Measurements from ENCODE around the gene CDC42EP1. TPM values are rescaled to one million over a fixed set of nuclear protein-coding genes. Genes with fewer than 3 reads are reported as not detected.

The CDC42EP1 gene
- total RNA-seq, 4 donors from 2014 or later, result 19.0 to 37.7 (median 27.4) TPM

DNA sequence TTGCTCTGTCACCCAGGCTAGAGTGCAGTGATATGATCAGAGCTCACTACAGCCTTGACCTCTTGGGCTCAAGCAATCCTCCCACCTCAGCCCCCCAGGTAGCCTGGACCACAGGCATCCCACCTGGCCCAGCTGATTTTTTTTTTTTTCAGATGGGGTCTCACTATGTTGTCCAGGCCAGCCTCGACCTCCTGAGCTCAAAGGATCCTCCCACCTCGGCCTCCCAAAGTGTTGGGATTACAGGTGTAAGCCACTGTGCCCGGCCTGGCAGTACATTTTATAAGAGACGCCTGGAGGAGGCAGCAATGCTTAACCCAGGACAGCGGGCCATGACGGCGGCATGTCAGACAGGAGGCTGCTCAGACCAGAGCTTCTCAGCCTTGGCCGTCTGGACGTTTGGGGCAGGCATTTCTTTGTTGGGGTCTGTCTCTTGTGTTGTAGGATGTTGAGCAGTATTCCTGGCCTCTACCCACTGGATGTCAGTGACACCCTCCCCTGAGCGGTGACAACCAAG is 15.3 kb downstream of the CDC42EP1 start:
- Histone ChIP-seq H3K27me3 (peaks cover 8% of the 10 kb centered on the region), H3K4me1 (peaks cover 0 to 5% (median 0%) of the 10 kb centered on the region in 3 donors), H3K36me3 (no peaks in the 10 kb centered on the region), H3K9me3 (no peaks in the 10 kb centered on the region), H3K4me3 (no peak overlapping the region), H3K27ac (no peak overlapping the region)
- ATAC-seq, result no peak
- TF ChIP-seq POLR2A (IDR thresholded peaks at IDR 0.05), result no peak
- TF ChIP-seq, protein P1, sequence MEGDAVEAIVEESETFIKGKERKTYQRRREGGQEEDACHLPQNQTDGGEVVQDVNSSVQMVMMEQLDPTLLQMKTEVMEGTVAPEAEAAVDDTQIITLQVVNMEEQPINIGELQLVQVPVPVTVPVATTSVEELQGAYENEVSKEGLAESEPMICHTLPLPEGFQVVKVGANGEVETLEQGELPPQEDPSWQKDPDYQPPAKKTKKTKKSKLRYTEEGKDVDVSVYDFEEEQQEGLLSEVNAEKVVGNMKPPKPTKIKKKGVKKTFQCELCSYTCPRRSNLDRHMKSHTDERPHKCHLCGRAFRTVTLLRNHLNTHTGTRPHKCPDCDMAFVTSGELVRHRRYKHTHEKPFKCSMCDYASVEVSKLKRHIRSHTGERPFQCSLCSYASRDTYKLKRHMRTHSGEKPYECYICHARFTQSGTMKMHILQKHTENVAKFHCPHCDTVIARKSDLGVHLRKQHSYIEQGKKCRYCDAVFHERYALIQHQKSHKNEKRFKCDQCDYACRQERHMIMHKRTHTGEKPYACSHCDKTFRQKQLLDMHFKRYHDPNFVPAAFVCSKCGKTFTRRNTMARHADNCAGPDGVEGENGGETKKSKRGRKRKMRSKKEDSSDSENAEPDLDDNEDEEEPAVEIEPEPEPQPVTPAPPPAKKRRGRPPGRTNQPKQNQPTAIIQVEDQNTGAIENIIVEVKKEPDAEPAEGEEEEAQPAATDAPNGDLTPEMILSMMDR (IDR thresholded peaks at IDR 0.05), result no peak
- no peak for TF ChIP-seq EP300 (IDR thresholded peaks at IDR 0.05)
- WGBS, 2 donors (ENCODE audit: low coverage in 1 of 2), result no CpG with 5 or more reads among the region's 10 CpGs

DNA sequence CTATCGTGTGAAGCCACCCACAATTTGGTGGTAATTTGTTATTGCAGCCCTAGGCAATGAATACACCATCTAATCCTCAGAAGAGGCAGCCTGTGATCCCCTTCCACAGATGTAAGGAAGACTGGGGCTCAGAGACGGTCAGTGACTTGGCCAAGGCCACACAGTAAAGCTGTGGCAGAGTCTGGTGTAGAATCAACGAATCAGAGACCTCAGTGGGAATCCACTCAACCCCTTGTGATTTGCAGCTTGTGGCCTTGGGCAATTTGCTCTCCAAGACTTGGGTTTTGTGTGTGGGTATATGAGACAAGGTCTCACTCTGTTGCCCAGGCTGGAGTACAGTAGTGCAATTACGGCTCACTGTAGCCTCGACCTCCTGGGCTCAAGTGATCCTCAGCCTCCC is 17.7 kb downstream of the CDC42EP1 start:
- no peak for ATAC-seq
- no peak for TF ChIP-seq EP300 (IDR thresholded peaks at IDR 0.05)
- TF ChIP-seq, protein P1 (IDR thresholded peaks at IDR 0.05), result no peak
- no peak for TF ChIP-seq POLR2AphosphoS5 (IDR thresholded peaks at IDR 0.05)
- TF ChIP-seq POLR2A (IDR thresholded peaks at IDR 0.05), result no peak
- Histone ChIP-seq H3K36me3 (no peaks in the 10 kb centered on the region), H3K9me3 (no peaks in the 10 kb centered on the region), H3K4me3 (no peak overlapping the region), H3K4me1 (peaks cover 0 to 13% (median 0%) of the 10 kb centered on the region in 3 donors), H3K27ac (no peak overlapping the region), H3K27me3 (no peaks in the 10 kb centered on the region)
- WGBS, 2 donors (ENCODE audit: low coverage in 1 of 2), result 80% methylated on average over 1 of the region's 5 CpGs; no CpG with 5 or more reads in 1 of the 2 donors

DNA sequence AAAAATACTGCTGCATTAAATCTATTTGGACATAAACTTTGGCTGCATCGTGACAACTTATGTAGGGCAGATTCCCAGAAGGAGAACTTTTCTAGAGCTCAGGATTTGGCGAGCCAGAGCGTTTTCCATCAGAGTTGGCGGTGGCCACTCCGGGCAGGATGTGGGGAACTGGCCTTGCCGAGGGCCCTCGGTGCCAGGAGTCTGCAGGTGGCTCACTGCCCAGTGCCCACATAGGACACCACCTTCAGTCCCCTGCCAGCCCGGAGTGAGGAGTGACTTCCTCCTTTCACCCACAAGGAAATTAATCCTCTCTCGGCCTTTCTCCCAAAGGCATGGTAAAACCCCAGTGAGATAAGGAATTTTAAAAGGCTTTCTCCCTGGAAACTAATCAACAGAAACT is 21.2 kb downstream of the CDC42EP1 start:
- Histone ChIP-seq H3K4me1 (peaks cover 0 to 13% (median 0%) of the 10 kb centered on the region in 3 donors), H3K27me3 (no peaks in the 10 kb centered on the region), H3K36me3 (no peaks in the 10 kb centered on the region), H3K27ac (no peak overlapping the region), H3K4me3 (no peak overlapping the region), H3K9me3 (no peaks in the 10 kb centered on the region)
- ATAC-seq, result no peak
- WGBS, 2 donors (ENCODE audit: low coverage in 1 of 2), result 16 to 31% methylated on average over 3 to 8 of the region's 9 CpGs
- TF ChIP-seq POLR2AphosphoS5 (IDR thresholded peaks at IDR 0.05), result no peak
- TF ChIP-seq, protein P1 (IDR thresholded peaks at IDR 0.05), result no peak
- no peak for TF ChIP-seq POLR2A (IDR thresholded peaks at IDR 0.05)
- no peak for TF ChIP-seq EP300 (IDR thresholded peaks at IDR 0.05)

DNA sequence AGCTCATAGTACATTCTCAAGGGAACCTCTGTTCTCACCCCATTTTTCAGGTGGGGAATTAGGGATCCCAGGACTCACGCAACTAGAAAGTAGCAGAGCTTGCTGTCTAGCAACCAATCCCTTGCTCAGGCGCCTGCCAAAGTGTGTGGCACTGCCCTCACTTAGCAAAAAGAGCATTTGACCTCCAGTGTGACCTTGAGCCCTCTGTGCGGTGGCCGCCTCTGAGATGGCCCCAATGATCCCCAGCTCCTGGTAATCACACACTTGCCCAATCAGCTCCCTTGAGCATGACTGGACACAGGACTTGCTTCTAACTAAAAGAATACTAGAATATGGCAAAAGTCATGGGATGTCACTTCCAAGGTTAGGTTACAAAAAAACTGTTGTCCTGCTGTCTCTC is 22.2 kb downstream of the CDC42EP1 start:
- Histone ChIP-seq H3K4me1 (peaks cover 0 to 13% (median 0%) of the 10 kb centered on the region in 3 donors), H3K27ac (no peak overlapping the region), H3K4me3 (no peak overlapping the region), H3K36me3 (no peaks in the 10 kb centered on the region), H3K9me3 (no peaks in the 10 kb centered on the region), H3K27me3 (peaks cover 2% of the 10 kb centered on the region)
- TF ChIP-seq, protein P1 (IDR thresholded peaks at IDR 0.05), result no peak
- TF ChIP-seq POLR2A (IDR thresholded peaks at IDR 0.05) (no peak), POLR2AphosphoS5 (IDR thresholded peaks at IDR 0.05) (no peak), EP300 (IDR thresholded peaks at IDR 0.05) (no peak)
- ATAC-seq, result no peak
- WGBS, 2 donors (ENCODE audit: low coverage in 1 of 2), result 88 to 91% methylated on average over 2 to 4 of the region's 4 CpGs

DNA sequence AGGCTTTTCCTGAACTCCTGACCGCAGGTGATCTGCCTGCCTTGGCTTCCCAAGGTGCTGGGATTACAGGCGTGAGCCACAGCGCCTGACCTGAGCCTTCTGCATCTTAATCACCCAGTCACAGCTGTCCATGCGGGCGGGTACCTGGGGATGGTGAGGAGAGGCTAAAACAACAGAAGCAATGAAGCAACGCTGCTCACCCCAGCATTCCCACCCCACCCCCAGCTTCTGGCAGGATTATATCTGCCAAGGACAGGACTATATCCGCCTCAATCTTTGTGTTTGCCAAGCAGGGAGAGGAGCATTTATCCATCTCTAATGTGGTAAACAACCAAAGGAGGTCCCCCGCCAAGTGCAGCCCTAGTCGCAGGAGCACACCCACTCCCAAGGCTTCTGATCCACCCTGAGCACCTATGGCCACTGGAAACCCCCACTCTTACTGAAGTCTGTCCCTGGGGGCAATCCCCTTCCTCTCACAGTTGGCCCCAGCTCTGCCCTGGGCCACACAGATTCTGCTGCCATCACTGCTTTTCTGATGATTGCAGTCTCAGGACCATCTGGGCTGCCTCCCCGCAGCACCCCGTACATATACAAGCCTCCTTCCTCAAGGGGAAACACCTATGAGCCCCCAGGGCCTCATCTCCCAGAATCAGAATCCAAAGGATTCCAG is 28.4 kb downstream of the CDC42EP1 start:
- no peak overlapping the region for H3K4me3 ChIP-seq
- no peak for TF ChIP-seq POLR2A (IDR thresholded peaks at IDR 0.05)
- TF ChIP-seq EP300 (IDR thresholded peaks at IDR 0.05), result no peak
- TF ChIP-seq, protein P1 (IDR thresholded peaks at IDR 0.05), result no peak
- no peak for TF ChIP-seq POLR2AphosphoS5 (IDR thresholded peaks at IDR 0.05)
- H3K9me3 ChIP-seq, result no peaks in the 10 kb centered on the region
- H3K27me3 ChIP-seq, result peaks cover 22% of the 10 kb centered on the region
- H3K27ac ChIP-seq, result no peak overlapping the region
- H3K36me3 ChIP-seq, result no peaks in the 10 kb centered on the region
- 82 to 83% methylated on average over 1 to 7 of the region's 11 CpGs for WGBS, 2 donors (ENCODE audit: low coverage in 1 of 2)
- no peak for ATAC-seq
- H3K4me1 ChIP-seq, result peaks cover 0 to 6% (median 0%) of the 10 kb centered on the region in 3 donors

Measured in gastroesophageal sphincter (tissue), 4 donors.